Stimulated activated memory B cell treated with anti-CD40 and anti-IgM and Interleukin-4, amounts not matched to agents 10 μg/mL and 1 μg/mL and 100 μg/mL, for 72 hours (primary cell): ENCODE results near the gene BICDL2.
A peak's percentile ranks its signal among the peaks of the same experiment; 100 is the strongest.

Experiments
- ATAC-seq: fragments of 150-1000 bp; cut with Tn5 transposase; 2 replicates; pipeline ENCODE4 v1.10.0; 2021
- H3K27ac Mint-ChIP-seq: one replicate; pipeline ENCODE4 v1.8.0; 2022; ENCODE audit warnings: mild to moderate bottlenecking, mixed read lengths
- H3K27me3 Mint-ChIP-seq: one replicate; pipeline ENCODE4 v1.8.0; 2022; ENCODE audit warnings: mixed read lengths
- H3K36me3 Mint-ChIP-seq: one replicate; pipeline ENCODE4 v1.8.0; 2022; ENCODE audit warnings: mixed read lengths
- H3K4me1 Mint-ChIP-seq: one replicate; pipeline ENCODE4 v1.8.0; 2022; ENCODE audit warnings: mixed read lengths
- H3K4me3 Mint-ChIP-seq: one replicate; pipeline ENCODE4 v1.8.0; 2022; ENCODE audit warnings: mild to moderate bottlenecking, moderate library complexity, mixed read lengths
- H3K9me3 Mint-ChIP-seq: one replicate; pipeline ENCODE4 v1.8.0; 2022; ENCODE audit warnings: mixed read lengths

The BICDL2 gene

GRCh38 chr16:3003582-3004270, 33.0 kb downstream of the BICDL2 start:
- Mint-ChIP-seq H3K9me3 (no peaks in the 10 kb centered on the region), H3K4me1 (peaks cover 29% of the 10 kb centered on the region), H3K27ac (no peak overlapping the region), H3K36me3 (no peaks in the 10 kb centered on the region), H3K27me3 (peaks cover 64% of the 10 kb centered on the region), H3K4me3 (peak overlapping the region; percentile 59)
- peak; percentile 100 for ATAC-seq

DNA sequence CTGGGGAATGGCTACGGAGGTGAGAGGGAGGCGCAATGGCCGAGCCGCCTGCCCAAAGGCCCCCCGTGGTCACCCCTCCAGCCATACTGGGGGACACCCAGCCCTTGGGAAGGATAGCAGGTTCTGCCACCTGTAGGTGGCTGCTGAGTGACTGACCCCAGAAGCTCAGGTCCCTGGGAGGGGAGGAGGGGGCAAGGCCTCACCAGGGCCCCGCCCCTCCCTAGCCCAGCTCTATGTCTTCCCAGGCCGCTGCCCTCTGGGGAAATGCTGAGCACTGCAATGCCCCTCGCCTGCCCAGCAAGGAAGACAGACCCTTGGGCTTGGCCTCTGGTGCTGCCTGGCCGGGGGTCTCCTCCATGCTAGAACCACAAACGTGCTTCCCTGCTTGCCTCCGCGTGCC, 35.4 kb downstream of the BICDL2 start:
- H3K27ac Mint-ChIP-seq: no peak overlapping the region
- no peak overlapping the region for H3K4me3 Mint-ChIP-seq
- H3K4me1 Mint-ChIP-seq: peaks cover 7% of the 10 kb centered on the region
- H3K9me3 Mint-ChIP-seq: no peaks in the 10 kb centered on the region
- ATAC-seq: no peak
- no peaks in the 10 kb centered on the region for H3K36me3 Mint-ChIP-seq
- peaks cover 56% of the 10 kb centered on the region for H3K27me3 Mint-ChIP-seq

GRCh38 chr16:3000540-3000939, 36.2 kb downstream of the BICDL2 start:
- no peaks in the 10 kb centered on the region for H3K36me3 Mint-ChIP-seq
- ATAC-seq: no peak
- H3K4me1 Mint-ChIP-seq: peaks cover 7% of the 10 kb centered on the region
- H3K9me3 Mint-ChIP-seq: no peaks in the 10 kb centered on the region
- H3K27ac Mint-ChIP-seq: no peak overlapping the region
- peaks cover 57% of the 10 kb centered on the region for H3K27me3 Mint-ChIP-seq
- no peak overlapping the region for H3K4me3 Mint-ChIP-seq

DNA sequence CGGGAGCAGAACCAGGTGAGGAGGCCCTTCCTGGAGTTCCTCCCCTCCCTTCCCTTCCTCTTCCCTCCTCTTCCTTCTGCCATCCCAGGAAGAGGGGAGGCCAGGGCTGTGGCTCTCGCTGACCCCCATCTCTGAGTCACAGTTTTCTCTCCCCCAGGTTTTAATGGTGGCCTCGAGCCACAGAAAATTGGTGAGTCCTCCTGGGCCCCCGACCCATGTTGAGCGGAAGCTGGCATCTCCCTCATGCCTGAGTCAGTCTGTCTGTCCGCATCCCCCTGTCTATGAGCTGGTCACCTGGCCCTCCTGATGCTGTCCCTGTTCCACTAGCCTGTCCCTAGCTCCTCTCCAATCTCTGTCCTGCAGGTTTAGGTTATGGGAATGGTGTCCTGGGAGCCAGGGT, 36.8 kb downstream of the BICDL2 start:
- Mint-ChIP-seq H3K4me1 (peaks cover 5% of the 10 kb centered on the region), H3K4me3 (no peak overlapping the region), H3K27me3 (peaks cover 53% of the 10 kb centered on the region), H3K27ac (no peak overlapping the region), H3K9me3 (no peaks in the 10 kb centered on the region), H3K36me3 (no peaks in the 10 kb centered on the region)
- no peak for ATAC-seq

- ATAC-seq: no peak
- Mint-ChIP-seq H3K27ac (no peak overlapping the region), H3K4me1 (no peaks in the 10 kb centered on the region), H3K27me3 (peaks cover 59% of the 10 kb centered on the region), H3K9me3 (no peaks in the 10 kb centered on the region), H3K36me3 (no peaks in the 10 kb centered on the region), H3K4me3 (no peak overlapping the region)
Observed at GRCh38 chr16:2996298-2996697, 40.4 kb downstream of the BICDL2 start.

DNA sequence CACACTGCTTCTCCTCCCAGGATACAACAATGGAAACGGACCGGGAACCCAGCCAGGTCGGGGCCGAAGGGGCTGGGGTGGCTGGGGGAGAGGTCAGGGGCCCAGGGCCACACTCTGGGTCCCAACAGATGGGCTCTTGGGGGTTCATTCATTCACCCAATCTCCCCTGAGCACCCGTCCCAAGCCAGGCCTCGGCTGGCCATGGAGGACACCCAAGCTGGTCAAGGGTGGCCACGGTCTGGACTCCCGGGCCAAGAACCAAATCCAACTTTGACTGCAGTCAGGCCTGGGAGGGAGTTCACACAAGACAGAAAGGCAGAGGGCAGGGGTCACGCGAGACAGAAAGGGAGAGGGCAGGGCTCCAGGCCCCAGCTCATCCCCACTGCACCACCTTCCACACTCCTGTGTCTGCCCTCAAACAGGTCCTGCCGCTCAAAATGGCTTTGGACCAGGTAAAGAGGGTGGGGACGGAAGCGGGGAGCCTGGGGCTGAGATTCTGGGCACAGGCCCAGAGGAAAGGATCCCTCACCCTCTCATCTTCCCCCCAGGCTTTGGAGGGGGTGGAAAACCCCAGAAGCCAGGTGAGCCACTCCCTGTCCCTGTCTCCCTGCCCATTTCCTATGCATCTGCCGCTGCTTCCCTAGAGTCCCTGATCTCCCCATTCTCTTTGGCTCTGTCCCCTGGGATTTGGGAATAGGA, 44.2 kb downstream of the BICDL2 start:
- Mint-ChIP-seq H3K4me3 (no peak overlapping the region), H3K36me3 (no peaks in the 10 kb centered on the region), H3K4me1 (no peaks in the 10 kb centered on the region), H3K9me3 (no peaks in the 10 kb centered on the region), H3K27ac (no peak overlapping the region), H3K27me3 (peaks cover 63% of the 10 kb centered on the region)
- ATAC-seq: no peak

GRCh38 chr16:2991566-2992261, 45.0 kb downstream of the BICDL2 start:
- no peak overlapping the region for H3K4me3 Mint-ChIP-seq
- H3K36me3 Mint-ChIP-seq: no peaks in the 10 kb centered on the region
- H3K9me3 Mint-ChIP-seq: no peaks in the 10 kb centered on the region
- H3K4me1 Mint-ChIP-seq: no peaks in the 10 kb centered on the region
- ATAC-seq: no peak
- H3K27me3 Mint-ChIP-seq: peaks cover 68% of the 10 kb centered on the region
- no peak overlapping the region for H3K27ac Mint-ChIP-seq

- Mint-ChIP-seq H3K9me3 (no peaks in the 10 kb centered on the region), H3K4me1 (no peaks in the 10 kb centered on the region), H3K36me3 (no peaks in the 10 kb centered on the region), H3K27me3 (peaks cover 66% of the 10 kb centered on the region), H3K4me3 (no peak overlapping the region), H3K27ac (no peak overlapping the region)
- ATAC-seq: no peak
Observed at GRCh38 chr16:2990891-2991290, 45.9 kb downstream of the BICDL2 start.

DNA sequence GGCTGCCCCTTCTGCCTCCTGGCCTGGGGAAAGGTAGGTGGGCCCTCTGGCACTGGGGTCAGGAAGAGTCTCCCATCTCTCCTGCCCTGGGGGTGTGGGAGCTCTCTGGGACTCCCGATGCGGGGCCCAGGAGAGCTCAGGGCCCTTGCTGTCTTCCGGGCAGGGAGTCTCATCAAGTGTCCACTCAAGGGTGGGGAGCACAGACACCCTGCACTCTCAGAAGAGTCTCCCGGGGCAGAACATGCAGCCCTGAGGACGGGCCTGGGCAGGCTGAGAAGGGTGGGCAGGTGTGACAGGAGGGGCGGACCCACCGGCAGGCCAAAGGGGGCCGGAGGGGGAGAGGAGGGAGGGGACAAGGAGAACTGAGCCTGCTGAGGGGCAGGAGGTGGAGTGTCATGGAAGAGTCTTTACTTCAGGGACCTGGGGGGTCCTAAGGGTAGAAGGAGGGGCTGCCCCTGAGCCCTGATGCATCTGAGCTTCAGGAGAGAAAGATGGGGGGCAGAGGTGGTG, 48.1 kb downstream of the BICDL2 start:
- ATAC-seq: no peak
- H3K27me3 Mint-ChIP-seq: peaks cover 63% of the 10 kb centered on the region
- H3K9me3 Mint-ChIP-seq: no peaks in the 10 kb centered on the region
- H3K36me3 Mint-ChIP-seq: no peaks in the 10 kb centered on the region
- H3K4me1 Mint-ChIP-seq: peaks cover 4% of the 10 kb centered on the region
- no peak overlapping the region for H3K27ac Mint-ChIP-seq
- H3K4me3 Mint-ChIP-seq: no peak overlapping the region

- H3K36me3 Mint-ChIP-seq: no peaks in the 10 kb centered on the region
- ATAC-seq: peak; percentile 13
- H3K27me3 Mint-ChIP-seq: peaks cover 63% of the 10 kb centered on the region
- H3K4me1 Mint-ChIP-seq: peaks cover 10% of the 10 kb centered on the region
- H3K27ac Mint-ChIP-seq: no peak overlapping the region
- H3K4me3 Mint-ChIP-seq: no peak overlapping the region
- no peaks in the 10 kb centered on the region for H3K9me3 Mint-ChIP-seq
Observed at GRCh38 chr16:2987833-2988232, 48.9 kb downstream of the BICDL2 start.

GRCh38 chr16:2987286-2987685, 49.5 kb downstream of the BICDL2 start:
- H3K36me3 Mint-ChIP-seq: no peaks in the 10 kb centered on the region
- no peak overlapping the region for H3K4me3 Mint-ChIP-seq

GRCh38 chr16:2986623-2987188, 50.0 kb downstream of the BICDL2 start:
- peaks cover 55% of the 10 kb centered on the region for H3K27me3 Mint-ChIP-seq

More at GRCh38 chr16:2987286-2987685, 49.5 kb downstream of the BICDL2 start:
- ATAC-seq: no peak
- Mint-ChIP-seq H3K27ac (no peak overlapping the region), H3K4me1 (peaks cover 15% of the 10 kb centered on the region), H3K9me3 (no peaks in the 10 kb centered on the region), H3K27me3 (peaks cover 61% of the 10 kb centered on the region)

DNA sequence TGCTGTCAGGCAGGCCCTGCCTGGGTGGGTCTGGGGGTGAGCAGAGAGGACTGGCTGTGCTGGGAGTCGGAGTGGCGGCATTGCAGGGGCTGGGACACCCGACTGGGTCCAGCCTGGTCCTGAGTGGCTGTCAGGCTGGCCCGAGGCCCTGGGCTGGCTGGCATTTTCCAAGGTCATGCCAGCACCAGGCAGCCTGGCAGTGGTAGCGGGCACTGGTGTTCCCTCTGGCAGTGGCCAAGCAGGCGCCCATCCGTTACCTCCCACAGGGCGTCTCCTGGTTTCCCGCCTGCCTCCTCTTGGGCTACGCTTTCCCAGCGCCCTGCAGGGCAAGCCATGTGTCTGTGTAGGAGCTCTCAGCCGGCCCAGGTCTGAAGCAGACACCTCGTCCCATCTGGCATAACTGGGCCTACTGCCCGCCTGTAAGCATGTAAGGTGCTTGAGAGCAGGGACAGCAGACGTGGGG, 50.8 kb downstream of the BICDL2 start:
- no peaks in the 10 kb centered on the region for H3K9me3 Mint-ChIP-seq
- H3K27ac Mint-ChIP-seq: no peak overlapping the region
- H3K4me1 Mint-ChIP-seq: peaks cover 16% of the 10 kb centered on the region
- H3K27me3 Mint-ChIP-seq: peaks cover 49% of the 10 kb centered on the region
- ATAC-seq: no peak
- no peaks in the 10 kb centered on the region for H3K36me3 Mint-ChIP-seq
- no peak overlapping the region for H3K4me3 Mint-ChIP-seq

More at GRCh38 chr16:2986623-2987188, 50.0 kb downstream of the BICDL2 start:
- H3K36me3 Mint-ChIP-seq: no peaks in the 10 kb centered on the region
- H3K27ac Mint-ChIP-seq: no peak overlapping the region
- no peaks in the 10 kb centered on the region for H3K9me3 Mint-ChIP-seq
- H3K4me1 Mint-ChIP-seq: peaks cover 16% of the 10 kb centered on the region
- ATAC-seq: no peak
- H3K4me3 Mint-ChIP-seq: no peak overlapping the region

- Mint-ChIP-seq H3K27me3 (peaks cover 44% of the 10 kb centered on the region), H3K36me3 (no peaks in the 10 kb centered on the region), H3K27ac (no peak overlapping the region), H3K4me1 (peaks cover 16% of the 10 kb centered on the region), H3K4me3 (no peak overlapping the region), H3K9me3 (no peaks in the 10 kb centered on the region)
- ATAC-seq: no peak
Observed at GRCh38 chr16:2985462-2985861, 51.3 kb downstream of the BICDL2 start.

DNA sequence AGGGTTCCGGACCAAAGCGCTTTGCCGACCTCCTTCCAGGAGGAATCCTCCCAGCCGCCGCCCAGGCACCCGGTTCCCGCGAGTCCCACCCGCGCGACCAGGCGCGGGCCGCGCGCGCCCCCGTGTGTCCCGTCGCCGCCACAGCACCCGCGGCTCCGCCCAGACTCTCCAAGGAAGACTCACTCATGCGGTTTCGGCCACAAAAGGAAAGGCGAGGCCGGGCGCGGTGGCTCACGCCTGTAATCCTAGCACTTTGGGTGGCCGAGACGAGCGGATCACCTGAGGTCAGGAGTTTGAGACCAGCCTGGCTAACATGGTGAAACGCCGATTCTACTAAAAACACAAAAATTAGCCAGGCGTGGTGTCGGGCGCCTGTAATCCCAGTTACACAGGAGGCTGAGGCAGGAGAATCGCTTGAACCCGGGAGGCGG, 53.0 kb downstream of the BICDL2 start:
- Mint-ChIP-seq H3K4me1 (peaks cover 23% of the 10 kb centered on the region), H3K27ac (no peak overlapping the region), H3K4me3 (peak overlapping the region; percentile 62), H3K27me3 (peaks cover 36% of the 10 kb centered on the region), H3K9me3 (no peaks in the 10 kb centered on the region), H3K36me3 (no peaks in the 10 kb centered on the region)
- ATAC-seq: peak; percentile 52
